Ovary (tissue), 3 donors: ENCODE measurements around the gene MAGI1.

Source experiments
- CTCF ChIP-seq, 3 donors: fragments of 450-650 bp in 2 of 3; fragments of 200-600 bp in 1 of 3; IDR thresholded peaks; one replicate each; pipeline versions ENCODE4 v1.5.1 to v1.8.0; 2016 to 2022; ENCODE audit warnings: antibody characterized with exemption in 3 of 3, mild to moderate bottlenecking in 1 of 3
- EP300 ChIP-seq: sonication (generic); formaldehyde crosslinking; IDR thresholded peaks from one replicate; pipeline ENCODE4 v1.6.1; 2017; ENCODE audit warnings: antibody characterized with exemption
- POLR2A ChIP-seq: fragments of 450-650 bp; IDR thresholded peaks from one replicate; pipeline ENCODE4 v1.6.1; 2017; ENCODE audit warnings: antibody characterized with exemption, mild to moderate bottlenecking, moderate library complexity
- donor health status: DM: no; HTN: no; CAD: no.

GRCh38 chr3:65781594-65781993, 257.1 kb downstream of the MAGI1 start:
- TF ChIP-seq EP300: no peak
- TF ChIP-seq CTCF (IDR thresholded peaks at IDR 0.05): no peak
- no peak for TF ChIP-seq POLR2A
